ENCODE measurements around the gene HTR1E. TPM values are rescaled to one million over a fixed set of nuclear protein-coding genes. Genes with fewer than 3 reads are reported as not detected.

HTR1E gene
- total RNA-seq, 4 donors from 2014 or later = not detected

GRCh38 chr6:86934365-86934764 lies 3.0 kb upstream of the HTR1E start:
- intact Hi-C loops (cut with DNase I) = no loop called here
- H3K27me3 ChIP-seq = peaks cover 0 to 33% (median 0%) of the 10 kb centered on the region in 4 donors
- no peak overlapping the region for H3K27ac ChIP-seq
- TF ChIP-seq POLR2A (IDR thresholded peaks at IDR 0.05) = no peak
- TF ChIP-seq CTCF (IDR thresholded peaks at IDR 0.05) = no peak
- H3K9me3 ChIP-seq = no peaks in the 10 kb centered on the region
- no peak overlapping the region for H3K4me3 ChIP-seq
- H3K36me3 ChIP-seq = no peaks in the 10 kb centered on the region
- H3K4me1 ChIP-seq = peaks cover 0 to 11% (median 0%) of the 10 kb centered on the region in 3 donors
- 75 to 81% methylated on average over 1 of the region's 1 CpG for WGBS, 2 donors
- DNase-seq = no peak

- intact Hi-C loops (cut with DNase I) = no loop called here
Observed at GRCh38 chr6:86936834-86937218, 502 bp upstream of the HTR1E start.

GRCh38 chr6:86938814-86939213 lies 1.5 kb downstream of the HTR1E start:
- Histone ChIP-seq H3K4me1 (peaks cover 0 to 11% (median 0%) of the 10 kb centered on the region in 3 donors), H3K4me3 (no peak overlapping the region), H3K9me3 (no peaks in the 10 kb centered on the region), H3K27ac (no peak overlapping the region), H3K36me3 (no peaks in the 10 kb centered on the region), H3K27me3 (peaks cover 0 to 33% (median 0%) of the 10 kb centered on the region in 4 donors)
- WGBS, 2 donors = 67 to 74% methylated on average over 4 of the region's 4 CpGs
- TF ChIP-seq POLR2A (IDR thresholded peaks at IDR 0.05) = no peak
- no peak for TF ChIP-seq CTCF (IDR thresholded peaks at IDR 0.05)
- no peak for DNase-seq
- intact Hi-C loops (cut with DNase I) = no loop called here

More at GRCh38 chr6:86936834-86937218, 502 bp upstream of the HTR1E start:
- Histone ChIP-seq H3K27ac (no peak overlapping the region), H3K4me1 (peaks cover 0 to 11% (median 0%) of the 10 kb centered on the region in 3 donors), H3K36me3 (no peaks in the 10 kb centered on the region), H3K4me3 (peak overlapping the region in 2 of 4 donors; percentile 28 to 53), H3K9me3 (no peaks in the 10 kb centered on the region), H3K27me3 (peaks cover 0 to 33% (median 0%) of the 10 kb centered on the region in 4 donors)
- no peak for TF ChIP-seq POLR2A (IDR thresholded peaks at IDR 0.05)
- no peak for TF ChIP-seq CTCF (IDR thresholded peaks at IDR 0.05)
- WGBS, 2 donors = 14 to 22% methylated on average over 7 to 12 of the region's 12 CpGs
- no peak for DNase-seq

GRCh38 chr6:86941461-86941860 lies 4.1 kb downstream of the HTR1E start:
- DNase-seq = no peak
- H3K27ac ChIP-seq = no peak overlapping the region
- intact Hi-C loops (cut with DNase I) = no loop called here
- 56 to 82% methylated on average over 1 of the region's 1 CpG for WGBS, 2 donors
- H3K4me3 ChIP-seq = no peak overlapping the region
- TF ChIP-seq POLR2A (IDR thresholded peaks at IDR 0.05) (no peak), CTCF (IDR thresholded peaks at IDR 0.05) (no peak)
- no peaks in the 10 kb centered on the region for H3K9me3 ChIP-seq
- peaks cover 0 to 11% (median 0%) of the 10 kb centered on the region in 3 donors for H3K4me1 ChIP-seq
- peaks cover 0 to 26% (median 0%) of the 10 kb centered on the region in 4 donors for H3K27me3 ChIP-seq
- H3K36me3 ChIP-seq = no peaks in the 10 kb centered on the region

GRCh38 chr6:86942769-86943516 lies 5.6 kb downstream of the HTR1E start:
- Histone ChIP-seq H3K9me3 (no peaks in the 10 kb centered on the region), H3K36me3 (no peaks in the 10 kb centered on the region), H3K4me3 (no peak overlapping the region), H3K27me3 (peaks cover 0 to 11% (median 0%) of the 10 kb centered on the region in 4 donors), H3K27ac (no peak overlapping the region), H3K4me1 (no peaks in the 10 kb centered on the region)
- DNase-seq = no peak
- TF ChIP-seq CTCF (IDR thresholded peaks at IDR 0.05) = no peak
- TF ChIP-seq POLR2A (IDR thresholded peaks at IDR 0.05) = no peak
- intact Hi-C loops (cut with DNase I) = no loop called here
- 60 to 66% methylated on average over 5 to 6 of the region's 6 CpGs for WGBS, 2 donors
